HepG2 (cell line): ENCODE measurements around the gene ACOX3.

Source experiments
- DRAP1 ChIP-seq: IDR thresholded peaks from 2 replicates; pipeline ENCODE4 v1.6.1; 2016; ENCODE audit warnings: missing genetic modification reagents, missing compliant biosample characterization
- NFYB ChIP-seq: sonication (generic); formaldehyde crosslinking; IDR thresholded peaks from 2 replicates; pipeline ENCODE4 v1.4.0; 2020; ENCODE audit warnings: missing genetic modification reagents
- RBM22 ChIP-seq: fragments of 200-400 bp; formaldehyde crosslinking; optimal IDR thresholded peaks from 2 replicates; pipeline ENCODE3; 2017; ENCODE audit warnings: mild to moderate bottlenecking, low read length, moderate library complexity
- ZNF367 ChIP-seq: sonication (generic); formaldehyde crosslinking; IDR thresholded peaks from 2 replicates; pipeline ENCODE4 v1.4.0; 2020; ENCODE audit warnings: missing genetic modification reagents, borderline replicate concordance
- ZNF513 ChIP-seq: sonication (generic); formaldehyde crosslinking; conservative IDR thresholded peaks from 2 replicates; pipeline ENCODE4 v1.5.0; 2020; ENCODE audit warnings: missing genetic modification reagents
- TF ChIP-seq, protein P1 (sequence below): sonication (generic); formaldehyde crosslinking; IDR thresholded peaks from 2 replicates; pipeline ENCODE4 v1.5.0; 2020; ENCODE audit warnings: mild to moderate bottlenecking, missing genetic modification reagents, moderate library complexity
- TF ChIP-seq, protein P2 (sequence below): sonication (generic); formaldehyde crosslinking; IDR thresholded peaks from 2 replicates; pipeline ENCODE4 v1.8.0; 2022; ENCODE audit warnings: missing genetic modification reagents, mild to moderate bottlenecking, borderline replicate concordance

- TF ChIP-seq, protein P1, sequence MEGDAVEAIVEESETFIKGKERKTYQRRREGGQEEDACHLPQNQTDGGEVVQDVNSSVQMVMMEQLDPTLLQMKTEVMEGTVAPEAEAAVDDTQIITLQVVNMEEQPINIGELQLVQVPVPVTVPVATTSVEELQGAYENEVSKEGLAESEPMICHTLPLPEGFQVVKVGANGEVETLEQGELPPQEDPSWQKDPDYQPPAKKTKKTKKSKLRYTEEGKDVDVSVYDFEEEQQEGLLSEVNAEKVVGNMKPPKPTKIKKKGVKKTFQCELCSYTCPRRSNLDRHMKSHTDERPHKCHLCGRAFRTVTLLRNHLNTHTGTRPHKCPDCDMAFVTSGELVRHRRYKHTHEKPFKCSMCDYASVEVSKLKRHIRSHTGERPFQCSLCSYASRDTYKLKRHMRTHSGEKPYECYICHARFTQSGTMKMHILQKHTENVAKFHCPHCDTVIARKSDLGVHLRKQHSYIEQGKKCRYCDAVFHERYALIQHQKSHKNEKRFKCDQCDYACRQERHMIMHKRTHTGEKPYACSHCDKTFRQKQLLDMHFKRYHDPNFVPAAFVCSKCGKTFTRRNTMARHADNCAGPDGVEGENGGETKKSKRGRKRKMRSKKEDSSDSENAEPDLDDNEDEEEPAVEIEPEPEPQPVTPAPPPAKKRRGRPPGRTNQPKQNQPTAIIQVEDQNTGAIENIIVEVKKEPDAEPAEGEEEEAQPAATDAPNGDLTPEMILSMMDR (CRISPR knock-in tag): no peak
- TF ChIP-seq ZNF513 (CRISPR knock-in tag) (no peak), DRAP1 (CRISPR knock-in tag) (no peak), ZNF367 (CRISPR knock-in tag) (no peak), RBM22 (no peak), NFYB (CRISPR knock-in tag) (no peak)
- TF ChIP-seq, protein P2, sequence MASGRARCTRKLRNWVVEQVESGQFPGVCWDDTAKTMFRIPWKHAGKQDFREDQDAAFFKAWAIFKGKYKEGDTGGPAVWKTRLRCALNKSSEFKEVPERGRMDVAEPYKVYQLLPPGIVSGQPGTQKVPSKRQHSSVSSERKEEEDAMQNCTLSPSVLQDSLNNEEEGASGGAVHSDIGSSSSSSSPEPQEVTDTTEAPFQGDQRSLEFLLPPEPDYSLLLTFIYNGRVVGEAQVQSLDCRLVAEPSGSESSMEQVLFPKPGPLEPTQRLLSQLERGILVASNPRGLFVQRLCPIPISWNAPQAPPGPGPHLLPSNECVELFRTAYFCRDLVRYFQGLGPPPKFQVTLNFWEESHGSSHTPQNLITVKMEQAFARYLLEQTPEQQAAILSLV (CRISPR knock-in tag): no peak
Observed at GRCh38 chr4:8433136-8433535, 7.4 kb downstream of the ACOX3 start.
